Activated CD8-positive, alpha-beta memory T cell treated with anti-CD3 and anti-CD28 coated beads for 1 hour (primary cell): Measurements from ENCODE around the gene MLH1.

Experiments used
- DNase-seq, 2 donors: peaks; one replicate each; pipeline ENCODE4 v3.0.0-alpha.2; 2020; ENCODE audit warnings: low read depth in 1 of 2; ENCODE audit errors: extremely low read depth in 1 of 2

Gene MLH1

DNA sequence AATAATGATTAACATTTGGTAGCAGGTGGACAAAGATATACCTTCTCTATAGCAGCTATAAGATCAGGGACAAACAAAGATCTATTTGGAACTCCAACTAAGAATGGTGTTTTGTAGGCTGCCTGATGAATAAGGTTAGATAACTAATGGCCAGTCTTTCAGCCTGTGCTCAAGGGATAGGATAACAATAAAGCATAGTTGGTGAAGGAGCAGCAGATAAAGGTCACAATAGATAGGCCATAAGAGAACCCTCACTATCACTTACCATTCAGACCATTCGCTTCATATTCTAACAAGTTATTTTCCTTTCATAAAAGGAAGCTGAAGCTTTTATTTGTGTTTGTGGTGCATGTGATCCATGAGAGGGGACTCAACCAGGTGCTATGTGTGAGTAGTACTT, 20.2 kb upstream of the MLH1 start:
- DNase-seq: no peak

DNA sequence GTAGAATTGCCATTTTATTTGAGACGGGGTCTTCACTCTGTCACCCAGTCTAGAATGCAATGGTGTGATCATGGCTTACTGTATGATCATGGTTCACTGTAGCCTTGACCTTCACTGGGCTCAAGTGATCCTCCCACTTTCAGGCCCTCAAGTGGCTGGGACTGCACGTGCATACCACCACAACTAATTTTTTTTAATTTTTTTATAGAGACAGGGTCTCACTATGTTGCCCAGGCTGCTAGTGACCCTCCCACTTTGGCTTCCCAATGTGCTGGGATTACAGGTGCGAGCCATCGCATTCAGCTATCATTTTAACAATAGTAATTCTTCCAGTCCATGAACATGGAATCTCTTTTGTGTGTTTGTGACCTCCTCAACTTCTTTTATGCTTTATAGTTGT, 12.3 kb upstream of the MLH1 start:
- DNase-seq: no peak

DNA sequence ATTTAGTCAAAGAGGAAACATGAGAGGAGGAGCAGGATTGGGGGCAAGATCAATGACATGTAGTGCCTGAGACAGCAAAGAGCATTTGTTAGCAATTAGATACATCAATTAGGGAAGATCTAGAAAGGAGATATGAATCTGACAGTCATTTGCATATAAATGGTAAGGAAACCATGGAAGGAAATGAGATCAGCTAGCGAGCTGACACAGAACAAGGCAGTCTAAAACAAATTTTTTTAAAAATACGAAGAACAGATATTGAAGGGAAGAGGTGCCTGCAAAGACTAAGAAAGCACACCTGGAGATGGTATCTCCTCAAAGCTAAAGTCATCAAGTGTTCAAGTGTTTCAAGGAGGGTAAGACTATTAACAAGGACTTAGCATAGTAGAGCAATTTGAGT, 5.0 kb upstream of the MLH1 start:
- DNase-seq: no peak

DNA sequence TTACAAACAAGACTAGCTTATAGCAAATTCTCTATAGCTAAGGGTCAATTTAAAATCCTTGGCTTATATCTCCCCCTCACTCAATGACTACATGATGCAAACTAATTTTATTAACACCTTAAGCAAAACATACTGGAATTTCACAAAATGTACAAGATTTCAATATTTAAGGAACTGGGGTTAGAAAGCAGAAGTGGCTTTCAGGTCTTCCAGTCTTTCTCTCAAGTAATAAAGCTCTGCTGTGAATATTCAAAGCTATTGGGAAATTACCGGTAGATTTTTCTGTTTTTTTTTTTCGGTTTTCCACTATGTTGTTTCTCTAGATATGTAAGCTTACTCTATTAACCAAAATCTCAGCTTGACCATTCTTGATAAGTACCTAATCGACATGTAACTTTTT, 4.3 kb upstream of the MLH1 start:
- no peak for DNase-seq

DNA sequence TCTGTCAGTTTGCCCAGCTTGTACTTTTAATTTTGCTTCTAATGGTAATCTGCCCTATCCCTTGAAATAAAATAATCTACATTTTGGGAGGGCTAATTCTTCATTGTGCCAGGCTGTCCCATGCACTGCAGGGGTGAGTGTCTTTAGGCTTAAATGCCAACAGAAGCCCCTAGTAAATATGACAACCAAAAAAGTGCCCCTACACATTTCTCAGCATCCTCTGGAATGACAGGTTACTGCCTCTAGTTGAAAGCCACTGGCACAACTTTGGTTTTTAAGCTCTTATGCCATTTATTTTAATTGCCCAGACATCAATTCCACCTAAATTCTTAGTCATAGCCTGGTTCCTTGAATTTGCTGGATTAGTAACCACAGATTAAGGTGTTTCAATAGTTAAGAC, 3.8 kb upstream of the MLH1 start:
- DNase-seq: no peak

DNA sequence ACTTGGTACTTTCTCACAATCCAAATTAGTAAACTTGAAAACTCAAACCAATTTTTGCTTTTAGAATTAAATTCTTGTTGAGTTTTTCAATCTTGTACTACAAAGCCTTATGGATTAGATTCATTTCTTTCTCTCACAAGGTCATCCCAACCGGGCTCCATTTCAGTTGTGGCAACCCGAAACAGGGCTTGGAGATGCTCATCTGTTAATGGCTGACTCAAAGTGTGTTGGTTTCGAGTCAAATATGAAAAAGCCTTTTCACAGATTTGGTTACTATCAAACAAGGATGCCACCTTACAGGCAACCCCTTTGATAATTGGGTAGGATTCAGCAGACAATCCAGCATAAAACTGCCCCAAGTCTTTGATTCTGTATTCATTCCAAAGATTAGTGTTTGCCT, 2.2 kb upstream of the MLH1 start:
- DNase-seq: no peak

DNA sequence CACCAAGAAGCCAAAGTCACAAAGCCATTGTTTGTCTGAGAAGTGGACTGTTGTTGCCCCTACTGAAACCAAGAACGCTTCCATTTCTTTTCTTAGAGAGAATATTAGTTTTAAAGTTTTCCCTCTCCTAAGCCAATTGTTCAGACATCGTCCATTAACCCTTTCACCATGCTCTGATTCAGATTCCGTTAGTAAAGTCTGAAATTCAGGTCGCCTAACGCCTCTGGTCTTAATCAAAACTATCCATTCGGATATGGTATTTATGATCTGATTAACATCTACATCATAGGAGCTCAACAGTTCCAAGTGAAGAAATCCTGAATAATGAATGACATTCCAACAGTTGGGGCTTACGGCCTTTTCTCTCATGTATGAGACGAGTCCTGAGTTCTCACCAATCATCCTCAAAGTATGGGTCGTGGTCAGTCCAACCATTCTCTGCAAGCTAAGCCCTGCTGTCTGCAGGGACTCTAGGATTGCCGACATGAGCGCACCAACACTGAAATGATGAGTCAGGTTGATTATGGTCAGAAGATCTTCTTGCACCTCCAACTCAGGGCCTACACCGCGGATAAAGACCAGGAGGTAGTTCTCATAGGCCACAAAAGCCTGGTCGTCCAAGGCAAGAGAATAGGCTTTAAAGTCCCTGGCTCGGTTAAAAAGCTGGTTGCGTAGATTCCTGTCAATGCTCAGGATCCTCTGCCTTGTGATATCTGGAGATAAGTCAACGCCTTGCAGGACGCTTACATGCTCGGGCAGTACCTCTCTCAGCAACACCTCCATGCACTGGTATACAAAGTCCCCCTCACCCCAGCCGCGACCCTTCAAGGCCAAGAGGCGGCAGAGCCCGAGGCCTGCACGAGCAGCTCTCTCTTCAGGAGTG, 1.2 kb upstream of the MLH1 start:
- DNase-seq: no peak

DNA sequence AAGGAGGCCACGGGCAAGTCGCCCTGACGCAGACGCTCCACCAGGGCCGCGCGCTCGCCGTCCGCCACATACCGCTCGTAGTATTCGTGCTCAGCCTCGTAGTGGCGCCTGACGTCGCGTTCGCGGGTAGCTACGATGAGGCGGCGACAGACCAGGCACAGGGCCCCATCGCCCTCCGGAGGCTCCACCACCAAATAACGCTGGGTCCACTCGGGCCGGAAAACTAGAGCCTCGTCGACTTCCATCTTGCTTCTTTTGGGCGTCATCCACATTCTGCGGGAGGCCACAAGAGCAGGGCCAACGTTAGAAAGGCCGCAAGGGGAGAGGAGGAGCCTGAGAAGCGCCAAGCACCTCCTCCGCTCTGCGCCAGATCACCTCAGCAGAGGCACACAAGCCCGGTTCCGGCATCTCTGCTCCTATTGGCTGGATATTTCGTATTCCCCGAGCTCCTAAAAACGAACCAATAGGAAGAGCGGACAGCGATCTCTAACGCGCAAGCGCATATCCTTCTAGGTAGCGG, 452 bp upstream of the MLH1 start, which contains the start of gene EPM2AIP1:
Gene EPM2AIP1 (minus strand): TSS at position 326 of the 520 bp plus-strand sequence. CDS start 54 bp downstream, at position 272.
- no peak for DNase-seq

DNA sequence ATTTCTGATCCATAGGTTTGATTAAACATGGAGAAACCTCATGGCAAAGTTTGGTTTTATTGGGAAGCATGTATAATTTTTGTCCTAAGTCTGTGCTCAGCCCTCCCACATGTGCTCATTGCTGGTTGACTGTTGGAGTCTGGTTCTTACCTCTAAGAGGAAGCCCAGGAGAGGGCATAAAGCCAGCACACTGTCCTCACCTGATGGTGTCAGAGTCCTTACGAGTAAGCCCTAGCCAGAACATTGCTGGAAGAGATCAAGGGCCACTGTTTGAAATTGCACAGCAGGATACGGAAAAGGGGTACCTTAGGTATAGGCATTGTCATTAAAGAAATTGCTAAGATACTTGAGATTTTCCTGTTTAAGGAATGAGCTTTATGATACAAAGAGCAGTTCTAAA, 21.3 kb downstream of the MLH1 start:
- no peak for DNase-seq

DNA sequence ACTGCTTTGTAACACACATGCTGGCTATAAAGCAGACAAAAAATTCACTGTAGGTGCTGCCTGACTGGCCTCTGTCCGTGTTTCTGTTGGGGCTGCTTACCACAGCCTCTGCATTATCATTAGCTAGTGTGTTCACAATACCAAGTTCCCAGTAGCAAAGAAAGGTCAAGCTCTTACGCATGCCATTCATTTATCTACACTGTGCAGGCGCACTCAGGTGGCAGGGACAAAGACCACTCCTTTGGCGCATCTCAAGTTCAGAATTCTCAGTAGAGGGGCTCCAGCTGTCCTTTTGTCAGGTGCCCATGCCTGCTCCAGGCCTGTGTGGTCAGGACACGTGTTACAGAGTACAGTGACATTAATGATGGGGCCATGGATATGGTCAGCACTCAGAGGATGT, 22.3 kb downstream of the MLH1 start:
- no peak for DNase-seq

DNA sequence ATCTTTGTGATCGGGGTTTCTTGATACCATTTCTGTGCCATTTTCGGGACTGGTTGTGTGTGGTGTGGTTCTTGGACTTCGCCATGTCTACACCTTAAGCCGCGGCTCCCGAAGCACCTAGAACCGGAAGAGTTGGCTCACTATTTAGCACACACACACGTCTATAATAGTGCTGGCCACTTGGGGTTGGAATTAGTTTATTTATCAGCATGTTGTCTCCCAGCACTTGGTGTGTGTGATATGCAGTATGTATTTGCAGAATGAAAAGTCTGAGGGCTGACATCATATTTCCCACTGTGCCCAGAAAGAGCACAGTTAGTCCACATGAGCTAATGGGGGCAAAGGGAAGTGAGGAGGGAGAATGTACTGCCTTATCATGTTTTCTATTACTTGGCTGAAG, 23.6 kb downstream of the MLH1 start:
- DNase-seq: no peak

DNA sequence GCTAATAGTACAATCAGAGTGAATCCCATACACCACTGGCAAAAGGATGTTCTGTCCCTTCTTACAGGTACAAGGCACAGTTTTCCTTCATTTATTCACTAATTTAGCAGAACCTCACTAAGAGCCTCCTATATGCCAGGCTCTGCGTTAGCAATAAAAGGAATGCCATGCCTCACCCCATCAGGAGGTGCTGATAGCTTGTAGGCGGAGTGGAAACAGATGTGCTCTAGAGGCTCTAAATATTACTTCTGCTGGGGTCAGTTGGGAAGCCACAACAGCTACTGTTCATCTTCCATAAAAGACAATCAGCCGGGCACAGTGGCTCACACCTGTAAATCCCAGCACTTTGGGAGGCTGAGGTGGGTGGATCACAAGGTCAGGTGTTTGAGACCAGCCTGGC, 24.4 kb downstream of the MLH1 start:
- no peak for DNase-seq

DNA sequence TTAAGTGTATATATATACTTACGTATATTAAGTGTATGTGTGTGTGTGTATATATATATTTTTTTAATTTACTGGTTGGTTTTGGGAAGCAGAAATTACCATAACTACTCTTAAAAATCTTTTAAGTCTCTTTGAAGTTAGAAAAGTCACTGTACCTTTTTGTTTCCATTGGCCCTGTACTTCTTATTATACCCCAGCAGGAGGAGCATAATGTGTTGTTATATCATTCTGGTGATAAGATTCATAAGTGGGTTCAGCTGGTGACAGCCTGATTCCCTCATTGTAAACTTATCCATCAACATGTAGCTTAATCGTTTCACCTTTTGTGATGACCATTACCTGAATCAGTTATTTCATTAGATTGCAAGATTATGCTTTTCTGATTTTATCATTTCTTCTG, 30.8 kb downstream of the MLH1 start:
- no peak for DNase-seq

DNA sequence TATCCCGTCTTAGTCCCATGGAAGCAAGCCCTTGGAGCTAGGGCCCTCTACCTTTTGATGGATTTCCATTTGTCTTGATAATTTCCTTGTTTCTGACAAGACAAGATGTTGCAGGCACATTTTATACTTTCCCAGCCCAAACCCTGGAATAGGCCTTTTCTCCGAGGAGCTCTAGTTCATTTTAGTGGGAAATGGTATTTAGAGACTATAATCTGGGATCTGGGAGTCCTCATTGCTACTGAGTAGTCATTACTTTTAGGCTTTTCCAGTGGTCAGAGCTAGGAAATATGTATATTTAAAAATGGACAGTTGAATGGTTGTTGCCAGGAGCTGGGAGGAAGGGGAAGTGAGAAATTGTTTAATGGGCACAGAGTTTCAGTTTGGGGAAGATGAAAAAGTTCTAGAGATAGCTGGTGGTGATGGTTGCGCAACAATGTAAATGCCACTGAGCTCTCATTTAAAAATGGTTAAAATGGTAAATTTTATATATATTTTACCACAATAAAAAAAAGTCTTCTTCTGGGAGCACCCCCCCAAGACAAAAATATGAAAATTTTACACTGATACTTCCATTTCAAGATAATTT, 31.6 kb downstream of the MLH1 start:
- DNase-seq: no peak

DNA sequence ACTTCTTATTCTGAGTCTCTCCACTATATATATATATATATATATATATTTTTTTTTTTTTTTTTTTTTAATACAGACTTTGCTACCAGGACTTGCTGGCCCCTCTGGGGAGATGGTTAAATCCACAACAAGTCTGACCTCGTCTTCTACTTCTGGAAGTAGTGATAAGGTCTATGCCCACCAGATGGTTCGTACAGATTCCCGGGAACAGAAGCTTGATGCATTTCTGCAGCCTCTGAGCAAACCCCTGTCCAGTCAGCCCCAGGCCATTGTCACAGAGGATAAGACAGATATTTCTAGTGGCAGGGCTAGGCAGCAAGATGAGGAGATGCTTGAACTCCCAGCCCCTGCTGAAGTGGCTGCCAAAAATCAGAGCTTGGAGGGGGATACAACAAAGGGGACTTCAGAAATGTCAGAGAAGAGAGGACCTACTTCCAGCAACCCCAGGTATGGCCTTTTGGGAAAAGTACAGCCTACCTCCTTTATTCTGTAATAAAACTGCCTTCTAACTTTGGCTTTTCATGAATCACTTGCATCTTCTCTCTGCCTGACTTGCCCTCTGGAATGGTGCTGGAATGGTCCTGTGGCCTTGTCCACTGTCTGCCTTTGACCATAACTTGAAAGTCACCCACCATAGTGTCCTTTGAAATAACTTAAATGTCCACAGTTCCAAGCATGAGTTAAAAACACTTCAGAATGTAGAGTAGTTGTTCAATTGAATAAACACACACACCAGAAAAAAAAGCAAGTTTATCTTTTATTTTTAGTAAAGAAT, 32.4 kb downstream of the MLH1 start:
- no peak for DNase-seq

DNA sequence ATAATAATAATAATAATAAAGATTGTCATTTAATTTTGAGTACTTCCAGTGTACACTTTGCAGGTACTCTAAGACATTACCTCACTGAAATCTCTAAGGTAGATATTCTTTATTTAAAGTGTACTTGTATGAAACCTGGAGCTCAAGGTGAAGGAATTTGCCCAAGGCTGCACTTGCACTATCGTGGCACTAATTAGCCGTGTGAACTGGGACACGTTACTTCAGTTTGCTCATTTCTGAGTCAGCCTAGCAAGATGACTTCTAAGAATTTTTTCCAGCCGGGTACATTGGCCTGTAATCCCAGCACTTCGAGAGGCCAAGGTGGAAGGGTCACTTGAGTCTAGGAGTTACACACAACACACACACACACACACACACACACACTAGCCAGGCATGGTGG, 33.5 kb downstream of the MLH1 start:
- DNase-seq: no peak

DNA sequence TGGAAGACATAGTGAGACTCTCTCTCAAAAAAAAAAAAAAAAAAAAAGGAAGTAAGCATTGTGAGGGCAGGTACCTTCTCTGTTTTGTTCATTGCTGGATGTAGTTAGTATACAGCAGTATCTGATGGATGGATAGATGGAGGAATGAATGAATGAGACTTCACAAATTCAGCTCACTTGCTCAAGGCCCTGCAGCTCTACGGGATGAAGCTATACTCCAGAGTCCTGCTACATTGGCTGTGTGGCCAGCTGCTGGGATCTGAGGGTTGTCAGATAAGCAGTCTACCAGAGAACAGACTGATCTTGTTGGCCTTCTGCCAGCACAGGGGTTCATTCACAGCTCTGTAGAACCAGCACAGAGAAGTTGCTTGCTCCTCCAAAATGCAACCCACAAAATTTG, 35.0 kb downstream of the MLH1 start:
- no peak for DNase-seq

DNA sequence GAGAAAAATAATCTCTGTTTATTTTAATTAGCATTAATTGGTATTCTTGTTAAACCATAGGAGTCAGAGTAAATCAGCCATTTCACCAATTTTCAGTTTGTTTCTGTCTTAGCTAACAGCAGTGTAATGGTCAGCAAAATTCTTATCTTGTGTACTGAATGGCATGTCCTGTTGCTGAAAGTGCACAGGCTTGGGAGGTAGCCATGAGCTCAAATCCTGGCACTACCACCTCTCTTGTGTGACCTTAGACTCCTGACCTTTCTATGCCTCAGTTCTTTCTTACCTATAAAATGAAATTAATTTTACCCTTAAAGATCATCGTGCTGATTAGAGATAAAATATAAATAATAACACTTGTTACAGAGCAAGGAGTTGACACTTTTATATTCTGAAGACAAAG, 35.8 kb downstream of the MLH1 start:
- DNase-seq: no peak

DNA sequence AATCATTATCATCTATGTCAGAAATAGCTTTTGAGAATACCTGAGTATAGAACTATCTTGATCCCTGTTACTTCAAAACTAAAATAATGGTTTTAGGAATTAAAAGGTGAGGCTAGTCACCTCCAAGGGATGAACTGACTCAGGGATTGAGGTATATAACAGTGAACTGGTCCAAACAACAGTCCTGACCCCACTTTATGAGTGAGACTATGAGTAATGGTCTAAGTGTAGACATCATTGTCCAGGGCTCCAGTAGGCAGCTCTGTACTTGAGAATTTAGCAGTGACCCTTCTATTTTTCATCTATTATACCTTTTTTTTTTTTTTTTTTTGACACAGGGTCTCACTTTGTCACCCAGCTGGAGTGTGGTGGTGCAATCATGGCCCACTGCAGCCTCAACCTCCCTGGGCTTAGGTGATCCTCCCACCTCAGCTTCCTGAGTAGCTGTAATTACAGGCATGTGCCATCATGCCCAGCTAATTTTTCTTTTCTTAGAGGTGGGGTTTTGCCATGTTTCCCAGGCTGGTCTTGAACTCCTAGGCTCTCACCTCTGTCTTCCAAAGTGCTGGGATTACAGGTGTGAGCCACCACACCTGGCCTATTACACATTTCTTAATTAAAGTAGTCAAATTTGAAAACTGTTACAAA, 36.3 kb downstream of the MLH1 start:
- no peak for DNase-seq

DNA sequence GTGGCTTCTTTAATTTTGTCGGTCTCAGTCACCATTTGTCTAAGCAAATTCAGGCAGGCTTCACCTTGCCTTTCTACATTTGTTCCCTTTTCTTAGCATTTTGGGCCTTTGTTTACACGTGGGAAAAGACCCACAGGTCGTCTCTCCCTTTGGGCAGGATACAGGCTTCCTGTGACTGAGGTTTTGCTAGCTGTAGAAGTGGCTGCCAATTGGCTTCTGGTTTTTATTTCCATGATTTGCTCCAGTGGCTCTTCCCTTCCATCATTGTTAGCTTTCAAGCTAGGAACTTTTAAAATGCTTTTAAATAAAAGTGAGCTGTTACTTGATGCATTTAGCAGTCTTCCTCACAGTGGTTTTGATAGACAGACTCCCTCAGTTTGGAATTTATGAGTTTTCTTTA, 37.3 kb downstream of the MLH1 start:
- no peak for DNase-seq

DNA sequence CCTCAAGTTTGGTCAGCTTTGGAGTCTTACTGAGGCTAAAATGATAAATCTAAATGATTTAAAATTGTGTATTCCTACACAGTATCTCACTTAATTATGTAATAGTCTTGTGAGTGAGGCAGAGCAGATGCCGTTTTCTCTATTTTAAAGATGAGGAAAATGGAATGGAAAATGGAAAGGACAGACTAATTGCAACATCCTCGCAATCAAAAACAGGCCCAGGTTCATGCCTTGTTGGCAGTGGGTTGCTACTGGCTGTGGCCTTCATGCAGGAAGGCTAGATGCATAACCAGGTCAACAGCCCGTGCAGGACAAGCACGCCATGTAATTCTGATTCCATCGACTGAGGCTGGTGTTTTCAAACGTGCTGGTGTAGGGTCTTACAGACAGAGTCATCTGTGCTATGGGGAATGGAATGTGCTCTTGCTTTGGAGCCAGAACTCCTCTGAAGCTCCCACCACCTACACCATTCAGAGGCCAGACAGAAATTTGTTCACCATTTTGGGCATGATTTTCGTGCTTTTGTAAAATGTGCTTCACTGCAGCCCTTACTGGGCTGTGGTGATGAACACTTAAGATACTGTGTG, 37.9 kb downstream of the MLH1 start:
- DNase-seq: no peak
